WERI-Rb-1 (cell line): Measurements from ENCODE around the gene DPF3.
"Not testable (repeated sequence)": the region's sequence is repeated elsewhere in the genome, so short reads cannot be mapped to it uniquely, and the experiment has no call there.

Experiments
- DNase-seq: peaks from one replicate; pipeline ENCODE4 v3.0.0-alpha.2; 2020
- H3K27ac ChIP-seq: fragments of 250-450 bp; sonication (Bioruptor Pico); 2 replicates; pipeline ENCODE4 v1.5.1; 2020; ENCODE audit warnings: mild to moderate bottlenecking, moderate library complexity
- H3K27me3 ChIP-seq: fragments of 250-450 bp; sonication (Bioruptor Pico); 2 replicates; pipeline ENCODE4 v1.5.1; 2021; ENCODE audit warnings: mild to moderate bottlenecking, low read depth, moderate library complexity; ENCODE audit not compliant: insufficient read depth, severe bottlenecking
- H3K36me3 ChIP-seq: fragments of 250-450 bp; sonication (Bioruptor Pico); 2 replicates; pipeline ENCODE4 v1.5.1; 2020; ENCODE audit warnings: mild to moderate bottlenecking, moderate library complexity
- H3K4me3 ChIP-seq: 2 replicates; pipeline ENCODE4 v1.5.1; 2011; ENCODE audit warnings: low read depth, mild to moderate bottlenecking, control low read depth, low read length
- H3K9me3 ChIP-seq: fragments of 250-450 bp; sonication (Bioruptor Pico); 2 replicates; pipeline ENCODE4 v1.5.1; 2021; ENCODE audit warnings: mild to moderate bottlenecking, moderate library complexity; ENCODE audit not compliant: severe bottlenecking
- TF ChIP-seq, protein P1 (sequence below): IDR thresholded peaks from 2 replicates; pipeline ENCODE4 v1.5.1; 2011; ENCODE audit warnings: low read depth, mild to moderate bottlenecking, control low read depth, inconsistent platforms, low read length

The DPF3 gene

DNA sequence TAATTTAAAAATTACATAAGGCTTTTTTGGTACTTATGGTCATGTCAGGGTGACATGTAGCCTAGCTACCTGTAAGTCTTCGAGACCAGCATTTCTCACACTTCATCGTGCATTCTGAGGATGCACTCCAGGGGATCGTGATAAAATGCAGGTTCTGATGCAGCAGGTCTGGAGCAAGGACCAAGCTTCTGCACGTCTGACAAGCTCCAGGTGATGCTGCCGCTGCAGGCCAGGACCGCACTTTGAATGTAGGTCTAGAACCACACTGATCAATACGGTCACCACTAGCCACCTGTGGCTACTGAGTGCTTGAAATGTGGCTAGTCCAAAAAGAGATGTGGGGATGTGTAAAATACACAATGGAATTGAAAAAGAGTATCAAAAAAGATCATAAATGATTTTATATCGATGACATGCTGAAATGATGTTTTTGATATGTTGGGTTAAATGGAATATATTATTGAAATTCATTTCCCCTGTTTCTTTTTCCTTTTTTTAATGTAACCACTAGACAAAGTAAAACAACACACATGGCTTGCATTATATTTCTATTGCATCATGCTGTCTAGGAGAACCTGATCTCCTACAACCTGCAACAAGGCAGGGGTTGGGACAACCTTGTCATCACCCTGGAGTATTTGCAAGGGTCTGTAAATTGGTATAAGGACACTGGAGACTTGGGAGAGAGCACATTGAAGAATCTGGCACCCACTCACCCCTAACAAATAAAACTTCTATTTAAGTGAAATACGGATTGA is 142.4 kb downstream of the DPF3 start:
- TF ChIP-seq, protein P1, sequence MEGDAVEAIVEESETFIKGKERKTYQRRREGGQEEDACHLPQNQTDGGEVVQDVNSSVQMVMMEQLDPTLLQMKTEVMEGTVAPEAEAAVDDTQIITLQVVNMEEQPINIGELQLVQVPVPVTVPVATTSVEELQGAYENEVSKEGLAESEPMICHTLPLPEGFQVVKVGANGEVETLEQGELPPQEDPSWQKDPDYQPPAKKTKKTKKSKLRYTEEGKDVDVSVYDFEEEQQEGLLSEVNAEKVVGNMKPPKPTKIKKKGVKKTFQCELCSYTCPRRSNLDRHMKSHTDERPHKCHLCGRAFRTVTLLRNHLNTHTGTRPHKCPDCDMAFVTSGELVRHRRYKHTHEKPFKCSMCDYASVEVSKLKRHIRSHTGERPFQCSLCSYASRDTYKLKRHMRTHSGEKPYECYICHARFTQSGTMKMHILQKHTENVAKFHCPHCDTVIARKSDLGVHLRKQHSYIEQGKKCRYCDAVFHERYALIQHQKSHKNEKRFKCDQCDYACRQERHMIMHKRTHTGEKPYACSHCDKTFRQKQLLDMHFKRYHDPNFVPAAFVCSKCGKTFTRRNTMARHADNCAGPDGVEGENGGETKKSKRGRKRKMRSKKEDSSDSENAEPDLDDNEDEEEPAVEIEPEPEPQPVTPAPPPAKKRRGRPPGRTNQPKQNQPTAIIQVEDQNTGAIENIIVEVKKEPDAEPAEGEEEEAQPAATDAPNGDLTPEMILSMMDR = no peak
- Histone ChIP-seq H3K27ac (no peak overlapping the region), H3K27me3 (no peaks in the 10 kb centered on the region), H3K36me3 (no peaks in the 10 kb centered on the region), H3K9me3 (no peaks in the 10 kb centered on the region), H3K4me3 (no peak overlapping the region)
- DNase-seq = no peak

DNA sequence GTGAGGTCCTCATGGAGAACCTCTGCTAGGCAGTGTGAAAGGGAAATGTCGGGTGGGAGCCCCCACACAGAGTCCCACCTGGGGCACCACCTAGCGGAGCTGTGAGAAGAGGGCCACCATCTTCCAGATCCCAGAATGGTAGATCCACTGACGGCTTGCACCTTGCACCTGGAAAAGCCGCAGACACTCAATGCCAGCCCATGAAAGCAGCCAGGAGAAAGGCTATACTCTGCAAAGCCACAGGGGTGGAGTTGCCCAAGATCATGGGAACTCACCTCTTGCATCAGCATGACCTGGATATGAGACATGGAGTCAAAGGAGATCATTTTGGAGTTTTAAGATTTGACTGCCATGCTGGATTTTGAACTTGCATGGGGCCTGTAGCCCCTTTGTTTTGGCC is 145.0 kb downstream of the DPF3 start:
- not testable (repeated sequence) for DNase-seq, H3K27me3 ChIP-seq, H3K9me3 ChIP-seq, H3K36me3 ChIP-seq, H3K27ac ChIP-seq, H3K4me3 ChIP-seq

DNA sequence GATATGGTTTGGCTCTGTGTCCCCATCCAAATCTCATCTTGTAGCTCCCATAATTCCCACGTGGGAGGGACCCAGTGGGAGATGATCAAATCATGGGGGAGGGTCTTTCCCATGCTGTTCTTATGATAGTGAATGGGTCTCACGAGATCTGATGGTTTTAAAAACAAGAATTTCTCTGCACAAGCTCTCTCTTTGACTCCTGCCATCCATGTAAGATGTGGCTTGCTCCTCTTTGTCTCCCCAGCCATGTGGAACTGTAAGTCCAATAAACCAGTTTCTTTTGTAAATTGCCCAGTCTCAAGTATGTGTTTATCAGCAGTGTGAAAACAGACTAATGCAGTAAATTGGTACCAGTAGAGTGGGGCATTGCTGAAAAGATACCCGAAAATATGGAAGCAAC is 146.2 kb downstream of the DPF3 start:
- H3K4me3 ChIP-seq = no peak overlapping the region
- DNase-seq = no peak
- TF ChIP-seq, protein P1 = no peak
- no peaks in the 10 kb centered on the region for H3K36me3 ChIP-seq
- no peaks in the 10 kb centered on the region for H3K27me3 ChIP-seq
- H3K9me3 ChIP-seq = no peaks in the 10 kb centered on the region
- no peak overlapping the region for H3K27ac ChIP-seq

DNA sequence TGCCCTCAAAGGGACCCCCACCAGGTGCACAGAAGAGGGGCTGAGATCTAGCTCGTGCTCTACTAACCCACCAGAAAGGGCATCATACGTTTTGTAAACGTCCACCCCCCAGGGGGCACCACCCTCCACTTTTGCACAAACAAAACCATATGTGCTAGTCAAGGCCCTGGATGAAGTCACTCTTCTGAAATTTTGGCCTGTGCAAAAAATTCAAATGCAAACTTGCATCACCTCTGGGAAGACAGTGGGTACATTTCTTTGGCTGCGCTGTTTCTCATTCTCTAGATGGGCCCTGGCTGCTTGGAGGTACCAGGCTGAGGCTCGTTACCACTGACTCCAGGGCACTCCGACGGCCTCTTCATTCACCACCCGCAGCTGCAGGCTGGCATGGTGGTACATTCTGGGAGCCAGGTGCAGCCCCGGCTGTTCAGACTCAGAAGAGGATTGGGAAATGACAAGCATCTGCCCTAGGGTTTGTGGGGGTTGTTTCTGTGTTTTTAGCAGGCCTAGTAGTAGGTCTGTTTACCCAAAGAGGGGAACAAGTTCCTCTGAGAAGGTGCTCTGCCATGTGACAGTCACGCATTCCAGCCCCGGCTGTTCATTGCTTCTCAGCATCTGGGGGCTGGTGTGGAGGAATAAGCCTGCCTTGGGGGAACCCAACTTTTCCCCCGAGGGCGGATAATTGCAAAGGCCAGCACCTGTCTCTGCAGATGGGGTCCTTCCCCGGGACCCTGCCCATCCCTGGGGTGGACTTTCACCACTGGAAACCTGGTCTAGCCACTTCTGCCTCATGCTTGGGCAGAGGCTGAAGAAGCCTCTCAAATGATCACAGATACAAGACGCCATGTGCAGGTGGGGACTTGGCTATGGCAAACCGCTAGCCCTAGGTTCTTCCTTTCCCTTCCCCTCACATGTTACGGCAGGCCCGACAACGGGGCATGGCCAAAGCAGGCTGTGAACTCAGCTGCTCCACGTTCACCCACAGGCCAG is 147.6 kb downstream of the DPF3 start:
- DNase-seq = no peak
- Histone ChIP-seq H3K4me3 (no peak overlapping the region), H3K9me3 (no peaks in the 10 kb centered on the region), H3K36me3 (no peaks in the 10 kb centered on the region), H3K27me3 (no peaks in the 10 kb centered on the region), H3K27ac (no peak overlapping the region)
- TF ChIP-seq, protein P1 = no peak

DNA sequence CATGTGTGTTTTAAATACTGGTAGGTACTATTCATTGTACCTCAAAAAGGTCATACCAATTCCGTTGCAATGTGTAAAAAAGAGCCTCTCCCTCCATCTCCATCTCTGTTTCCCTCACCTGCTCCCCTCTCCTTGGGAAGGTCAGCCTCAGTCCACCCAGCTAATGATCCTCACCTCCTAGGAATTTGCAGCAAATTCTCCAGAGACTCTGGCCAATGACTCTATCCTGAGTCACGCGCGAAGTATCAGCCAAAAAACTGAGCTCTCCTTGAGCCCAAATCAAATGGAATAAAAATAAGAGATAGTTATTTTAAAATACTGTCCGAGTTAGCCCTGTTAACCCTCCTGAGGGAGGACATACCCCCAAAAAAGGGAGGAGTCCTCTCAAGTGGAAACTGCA is 148.4 kb downstream of the DPF3 start:
- DNase-seq = no peak

More for the DNA sequence above, 148.4 kb downstream of the DPF3 start:
- H3K4me3 ChIP-seq = no peak overlapping the region
- H3K27me3 ChIP-seq = no peaks in the 10 kb centered on the region
- H3K9me3 ChIP-seq = no peaks in the 10 kb centered on the region
- H3K36me3 ChIP-seq = no peaks in the 10 kb centered on the region
- no peak overlapping the region for H3K27ac ChIP-seq
- TF ChIP-seq, protein P1 = no peak
